Neural crest cell (in vitro differentiated cells): ENCODE measurements around the gene CERS5. TPM values are rescaled to one million over a fixed set of nuclear protein-coding genes. Genes with fewer than 3 reads are reported as not detected.

Source experiments
- DNase-seq: peaks from one replicate; pipeline ENCODE4 v3.0.0; 2021; ENCODE audit warnings: low read depth, mixed read lengths, low spot score
- H3K27ac Mint-ChIP-seq: one replicate; pipeline ENCODE4 v1.8.0; 2021; ENCODE audit warnings: mild to moderate bottlenecking, mixed read lengths; ENCODE audit not compliant: unreplicated experiment
- H3K27me3 Mint-ChIP-seq: 2 replicates; pipeline ENCODE4 v1.8.0; 2021; ENCODE audit warnings: low read depth, mild to moderate bottlenecking, mixed read lengths
- H3K36me3 Mint-ChIP-seq: 2 replicates; pipeline ENCODE4 v1.8.0; 2021; ENCODE audit warnings: low read depth, mild to moderate bottlenecking, mixed read lengths
- H3K4me1 Mint-ChIP-seq: 2 replicates; pipeline ENCODE4 v1.8.0; 2021; ENCODE audit warnings: mixed read lengths
- H3K4me3 Mint-ChIP-seq: one replicate; pipeline ENCODE4 v1.8.0; 2021; ENCODE audit warnings: mild to moderate bottlenecking, mixed read lengths
- H3K9me3 Mint-ChIP-seq: 2 replicates; pipeline ENCODE4 v1.8.0; 2021; ENCODE audit warnings: mixed read lengths
- total RNA-seq: library from RNA; stranded (reverse); gene quantifications from 2 replicates; pipeline ENCODE4 v1.2.1, GENCODE V29; 2021
- TF ChIP-seq, protein P1 (sequence below): fragments of 200-600 bp; sonication (generic); conservative IDR thresholded peaks from 2 replicates; pipeline ENCODE4 v1.5.0; 2021; ENCODE audit warnings: antibody characterized with exemption, mild to moderate bottlenecking

The CERS5 gene
- total RNA-seq, 1 donor from 2014 or later, result 61.7 TPM

DNA sequence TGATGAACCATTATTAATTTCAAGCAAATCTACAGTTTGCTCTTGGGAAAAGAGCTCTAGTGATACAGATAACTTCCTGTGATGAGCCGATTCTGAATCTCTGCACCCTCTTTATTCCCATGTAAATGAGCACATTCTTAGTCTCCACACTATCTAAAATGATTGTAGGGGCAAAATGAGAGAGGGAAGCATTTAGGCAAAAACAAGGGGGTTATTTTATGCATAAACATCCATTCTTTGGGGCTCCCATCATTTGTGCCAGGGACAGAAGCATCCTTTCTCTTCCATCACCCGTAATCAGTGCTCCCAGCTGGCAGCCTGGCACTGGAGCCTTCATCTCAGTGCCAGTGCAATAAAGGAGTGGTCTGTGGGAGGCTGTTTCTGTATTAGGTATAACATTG lies 65.0 kb downstream of the CERS5 start:
- Mint-ChIP-seq H3K27me3 (no peaks in the 10 kb centered on the region), H3K27ac (no peak overlapping the region), H3K9me3 (no peaks in the 10 kb centered on the region), H3K36me3 (peaks cover 8% of the 10 kb centered on the region), H3K4me1 (no peaks in the 10 kb centered on the region), H3K4me3 (no peak overlapping the region)
- DNase-seq, result no peak
- TF ChIP-seq, protein P1, sequence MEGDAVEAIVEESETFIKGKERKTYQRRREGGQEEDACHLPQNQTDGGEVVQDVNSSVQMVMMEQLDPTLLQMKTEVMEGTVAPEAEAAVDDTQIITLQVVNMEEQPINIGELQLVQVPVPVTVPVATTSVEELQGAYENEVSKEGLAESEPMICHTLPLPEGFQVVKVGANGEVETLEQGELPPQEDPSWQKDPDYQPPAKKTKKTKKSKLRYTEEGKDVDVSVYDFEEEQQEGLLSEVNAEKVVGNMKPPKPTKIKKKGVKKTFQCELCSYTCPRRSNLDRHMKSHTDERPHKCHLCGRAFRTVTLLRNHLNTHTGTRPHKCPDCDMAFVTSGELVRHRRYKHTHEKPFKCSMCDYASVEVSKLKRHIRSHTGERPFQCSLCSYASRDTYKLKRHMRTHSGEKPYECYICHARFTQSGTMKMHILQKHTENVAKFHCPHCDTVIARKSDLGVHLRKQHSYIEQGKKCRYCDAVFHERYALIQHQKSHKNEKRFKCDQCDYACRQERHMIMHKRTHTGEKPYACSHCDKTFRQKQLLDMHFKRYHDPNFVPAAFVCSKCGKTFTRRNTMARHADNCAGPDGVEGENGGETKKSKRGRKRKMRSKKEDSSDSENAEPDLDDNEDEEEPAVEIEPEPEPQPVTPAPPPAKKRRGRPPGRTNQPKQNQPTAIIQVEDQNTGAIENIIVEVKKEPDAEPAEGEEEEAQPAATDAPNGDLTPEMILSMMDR, result no peak

DNA sequence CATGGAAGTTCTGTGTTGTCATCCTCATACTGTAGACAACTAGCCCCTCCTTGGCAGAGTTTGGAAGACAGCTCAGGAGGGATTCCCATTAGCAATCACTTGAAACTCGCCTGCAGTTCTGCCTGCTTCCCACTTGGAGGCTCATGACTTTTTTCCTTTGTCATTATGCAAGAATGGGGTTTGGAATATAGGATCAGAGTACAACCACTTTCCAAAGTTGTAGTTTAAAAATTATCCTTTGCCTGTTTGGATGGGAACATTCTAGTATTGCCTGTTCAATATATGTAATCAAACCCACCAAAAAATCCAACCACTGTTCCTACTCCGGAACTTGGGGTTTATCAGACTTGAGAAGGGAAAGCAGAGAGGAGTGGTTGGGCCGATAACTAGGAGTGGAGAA lies 65.5 kb downstream of the CERS5 start:
- Mint-ChIP-seq H3K4me3 (no peak overlapping the region), H3K36me3 (peaks cover 8% of the 10 kb centered on the region), H3K9me3 (no peaks in the 10 kb centered on the region), H3K4me1 (no peaks in the 10 kb centered on the region), H3K27ac (no peak overlapping the region), H3K27me3 (no peaks in the 10 kb centered on the region)
- TF ChIP-seq, protein P1, result peak; percentile 59
- no peak for DNase-seq

DNA sequence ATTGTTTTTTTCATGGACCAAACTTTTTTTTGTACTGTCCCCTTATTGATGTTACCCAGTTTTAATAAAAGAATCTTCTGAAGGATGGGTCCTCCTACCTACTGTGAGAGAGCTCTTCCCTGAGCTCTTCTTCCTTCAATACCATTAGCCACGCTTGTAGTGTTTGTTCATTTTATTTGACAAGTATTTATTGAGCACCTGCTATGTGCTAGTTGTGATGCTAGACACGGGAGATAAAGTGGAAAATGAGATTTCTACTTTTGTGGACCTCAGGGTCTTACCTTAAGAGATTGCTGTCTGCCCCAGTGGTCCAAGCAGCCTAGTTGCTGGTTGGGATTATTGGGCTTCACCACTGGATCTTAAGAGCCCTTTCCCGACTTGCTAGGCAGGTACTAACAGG lies 66.6 kb downstream of the CERS5 start:
- H3K36me3 Mint-ChIP-seq, result peaks cover 16% of the 10 kb centered on the region
- H3K9me3 Mint-ChIP-seq, result no peaks in the 10 kb centered on the region
- DNase-seq, result no peak
- H3K27me3 Mint-ChIP-seq, result no peaks in the 10 kb centered on the region
- no peaks in the 10 kb centered on the region for H3K4me1 Mint-ChIP-seq
- H3K4me3 Mint-ChIP-seq, result no peak overlapping the region
- TF ChIP-seq, protein P1, result no peak
- H3K27ac Mint-ChIP-seq, result no peak overlapping the region

DNA sequence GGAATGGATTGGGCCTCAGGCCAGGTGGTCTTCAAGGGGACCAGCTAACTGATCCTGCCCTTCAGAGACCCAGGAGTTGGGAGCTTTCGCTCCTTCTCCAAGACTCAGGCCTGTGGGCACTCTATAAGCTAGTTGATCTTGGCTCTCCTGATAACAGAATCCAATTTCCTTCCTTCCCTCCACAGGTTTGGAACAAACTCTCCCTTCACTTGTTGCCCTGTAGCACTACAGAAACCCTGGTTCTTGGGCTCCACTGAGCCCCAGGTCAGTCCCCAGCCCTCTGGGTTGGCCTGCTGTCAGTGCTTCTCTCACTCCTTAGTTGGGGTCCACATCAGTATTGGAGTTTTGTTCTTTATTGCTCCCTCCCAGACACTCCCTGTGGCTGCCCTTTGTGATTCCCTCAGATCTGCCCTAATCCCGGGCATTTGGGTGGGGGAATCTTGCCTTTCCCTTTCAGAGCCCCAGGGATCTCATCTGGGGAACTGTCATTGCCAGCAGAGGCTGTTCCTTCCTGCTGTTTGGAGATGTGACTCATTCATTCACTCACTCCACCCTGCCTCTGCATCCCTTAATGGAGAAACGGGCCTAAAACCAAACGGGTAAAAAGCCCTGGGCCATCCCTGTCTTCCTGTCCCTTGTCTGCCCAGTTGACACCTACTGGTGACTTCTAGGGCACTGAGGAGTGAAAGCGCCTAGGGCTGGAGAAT lies 67.7 kb downstream of the CERS5 start:
- H3K36me3 Mint-ChIP-seq, result peaks cover 17% of the 10 kb centered on the region
- TF ChIP-seq, protein P1, result no peak
- H3K9me3 Mint-ChIP-seq, result no peaks in the 10 kb centered on the region
- H3K4me1 Mint-ChIP-seq, result no peaks in the 10 kb centered on the region
- DNase-seq, result no peak
- H3K27me3 Mint-ChIP-seq, result no peaks in the 10 kb centered on the region
- peak overlapping the region; percentile 95 for H3K27ac Mint-ChIP-seq
- no peak overlapping the region for H3K4me3 Mint-ChIP-seq

DNA sequence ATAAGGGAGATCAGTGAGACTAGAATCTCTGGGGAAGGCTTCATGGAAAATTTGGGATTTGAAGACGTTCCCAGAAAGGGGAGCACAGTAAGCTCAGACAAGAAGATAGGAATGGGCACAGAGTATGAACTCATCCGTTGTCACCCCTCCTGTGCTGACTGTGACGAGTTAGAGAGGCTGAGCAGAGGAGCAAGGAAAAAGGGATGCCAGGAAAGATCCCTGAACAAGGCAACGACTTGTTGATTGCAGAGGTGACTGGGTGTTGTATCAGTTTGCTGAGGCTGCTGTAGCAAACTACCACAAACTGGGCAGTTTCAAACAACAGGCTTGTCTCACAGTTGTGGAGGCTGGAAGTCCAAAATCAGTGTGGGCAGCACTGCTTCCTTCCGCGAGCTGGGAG lies 69.2 kb downstream of the CERS5 start:
- DNase-seq, result no peak
- no peaks in the 10 kb centered on the region for H3K27me3 Mint-ChIP-seq
- H3K4me3 Mint-ChIP-seq, result no peak overlapping the region
- H3K4me1 Mint-ChIP-seq, result no peaks in the 10 kb centered on the region
- no peaks in the 10 kb centered on the region for H3K9me3 Mint-ChIP-seq
- TF ChIP-seq, protein P1, result no peak
- peaks cover 17% of the 10 kb centered on the region for H3K36me3 Mint-ChIP-seq
- no peak overlapping the region for H3K27ac Mint-ChIP-seq
